OCI-LY3 (cell line): Measurements from ENCODE around the gene TMEM106B.

Experiments
- H2AFZ ChIP-seq: fragments of 200-600, 300-600 bp; shearing (Covaris generic); 2 replicates; pipeline ENCODE4 v1.6.0; 2014; ENCODE audit warnings: antibody characterized with exemption, low read depth, low read length
- H3K27ac ChIP-seq: fragments of 200-600, 300-600 bp; sonication (generic); 2 replicates; pipeline ENCODE4 v1.5.1; 2014; ENCODE audit warnings: mild to moderate bottlenecking, low read length, moderate library complexity, mixed read lengths
- H3K27me3 ChIP-seq: fragments of 200-600, 300-600 bp; sonication (generic); 2 replicates; pipeline ENCODE4 v1.6.1; 2014; ENCODE audit warnings: low read depth, low read length, mixed read lengths
- H3K36me3 ChIP-seq: fragments of 200-600, 300-600 bp; sonication (generic); replicated peaks from 2 replicates; pipeline ENCODE3; 2014; ENCODE audit warnings: low read depth, low read length, mixed read lengths
- H3K4me1 ChIP-seq: fragments of 300-600, 200-600 bp; sonication (generic); 2 replicates; pipeline ENCODE4 v1.6.1; 2014; ENCODE audit warnings: low read length, mixed read lengths
- H3K4me2 ChIP-seq: fragments of 200-600, 300-600 bp; sonication (generic); 2 replicates; pipeline ENCODE4 v1.6.1; 2014; ENCODE audit warnings: low read length, mixed read lengths
- H3K4me3 ChIP-seq: fragments of 300-600, 200-600 bp; sonication (generic); 2 replicates; pipeline ENCODE4 v1.5.1; 2014; ENCODE audit warnings: antibody characterized with exemption, mild to moderate bottlenecking, low read length, moderate library complexity
- H3K79me2 ChIP-seq: fragments of 300-600, 200-600 bp; shearing (Covaris generic); 2 replicates; pipeline ENCODE4 v1.6.1; 2014; ENCODE audit warnings: mild to moderate bottlenecking, low read length, mixed read lengths
- H3K9ac ChIP-seq: fragments of 300-600, 200-600 bp; shearing (Covaris generic); 2 replicates; pipeline ENCODE4 v1.6.0; 2014; ENCODE audit warnings: mild to moderate bottlenecking, low read length, moderate library complexity
- H3K9me3 ChIP-seq: fragments of 200-600, 300-600 bp; shearing (Covaris generic); 2 replicates; pipeline ENCODE4 v1.6.1; 2014; ENCODE audit warnings: low read length, mixed read lengths; ENCODE audit not compliant: insufficient read depth
- H4K20me1 ChIP-seq: fragments of 200-600, 300-600 bp; sonication (generic); 2 replicates; pipeline ENCODE4 v1.6.1; 2016; ENCODE audit warnings: low read length, mixed read lengths; ENCODE audit not compliant: insufficient read depth
- CTCF ChIP-seq: fragments of 200-600, 300-600 bp; sonication (generic); IDR thresholded peaks from 2 replicates; pipeline ENCODE4 v1.5.1; 2014; ENCODE audit warnings: antibody characterized with exemption, low read length, low read depth
- EZH2phosphoT487 ChIP-seq: fragments of 200-600 bp; shearing (Covaris generic); IDR thresholded peaks from 2 replicates; pipeline ENCODE4 v1.6.1; 2018; ENCODE audit warnings: antibody characterized with exemption, mixed run types, low read depth

TMEM106B gene

GRCh38 chr7:12239806-12240205, 28.7 kb downstream of the TMEM106B start:
- 0 out of 2 replicates have a peak, but pooled peaks cover 4% of the 10 kb centered on the region for H3K9me3 ChIP-seq
- H2AFZ ChIP-seq = no peak overlapping the region
- H3K27me3 ChIP-seq = no peaks in the 10 kb centered on the region
- H3K79me2 ChIP-seq = no peaks in the 10 kb centered on the region
- H3K36me3 ChIP-seq = peaks cover 19% of the 10 kb centered on the region
- peak overlapping the region; percentile 20; the same call in 1 of the 2 replicates for H3K4me2 ChIP-seq
- peaks cover 17% of the 10 kb centered on the region for H3K4me1 ChIP-seq
- no peak overlapping the region for H3K4me3 ChIP-seq
- no peak for TF ChIP-seq EZH2phosphoT487
- TF ChIP-seq CTCF = no peak
- H3K27ac ChIP-seq = no peak overlapping the region
- no peak overlapping the region for H3K9ac ChIP-seq
- no peaks in the 10 kb centered on the region for H4K20me1 ChIP-seq

- TF ChIP-seq CTCF (no peak), EZH2phosphoT487 (no peak)
- Histone ChIP-seq H3K4me2 (no peak overlapping the region), H3K9ac (no peak overlapping the region), H3K9me3 (no peaks in the 10 kb centered on the region), H3K27me3 (no peaks in the 10 kb centered on the region), H3K27ac (no peak overlapping the region), H2AFZ (no peak overlapping the region), H3K79me2 (no peaks in the 10 kb centered on the region), H3K4me3 (no peak overlapping the region), H3K36me3 (peaks cover 1% of the 10 kb centered on the region), H3K4me1 (peaks cover 13% of the 10 kb centered on the region), H4K20me1 (no peaks in the 10 kb centered on the region)
Observed at GRCh38 chr7:12244129-12244528, 33.0 kb downstream of the TMEM106B start.

- no peaks in the 10 kb centered on the region for H3K27me3 ChIP-seq
- H3K27ac ChIP-seq = no peak overlapping the region
- H3K9me3 ChIP-seq = no peaks in the 10 kb centered on the region
- H3K36me3 ChIP-seq = no peaks in the 10 kb centered on the region
- H3K4me3 ChIP-seq = no peak overlapping the region
- peaks cover 11% of the 10 kb centered on the region for H3K4me1 ChIP-seq
- H3K9ac ChIP-seq = no peak overlapping the region
- no peak overlapping the region for H2AFZ ChIP-seq
- no peaks in the 10 kb centered on the region for H4K20me1 ChIP-seq
- H3K79me2 ChIP-seq = no peaks in the 10 kb centered on the region
- no peak overlapping the region for H3K4me2 ChIP-seq
- TF ChIP-seq EZH2phosphoT487 (no peak), CTCF (no peak)
Observed at GRCh38 chr7:12244694-12245093, 33.6 kb downstream of the TMEM106B start.

GRCh38 chr7:12249706-12250105, 38.6 kb downstream of the TMEM106B start:
- H3K4me1 ChIP-seq = peaks cover 3% of the 10 kb centered on the region
- H3K79me2 ChIP-seq = no peaks in the 10 kb centered on the region
- H4K20me1 ChIP-seq = no peaks in the 10 kb centered on the region
- no peak overlapping the region for H2AFZ ChIP-seq
- H3K27ac ChIP-seq = no peak overlapping the region
- H3K4me2 ChIP-seq = no peak overlapping the region
- TF ChIP-seq CTCF = no peak
- TF ChIP-seq EZH2phosphoT487 = no peak
- H3K9ac ChIP-seq = no peak overlapping the region
- H3K27me3 ChIP-seq = no peaks in the 10 kb centered on the region
- no peak overlapping the region for H3K4me3 ChIP-seq
- H3K9me3 ChIP-seq = no peaks in the 10 kb centered on the region
- no peaks in the 10 kb centered on the region for H3K36me3 ChIP-seq
